Body of pancreas (tissue), 4 donors: ENCODE data around the gene CDR2.

Source experiments
- POLR2A ChIP-seq, 3 donors: fragments of 450-650 bp; IDR thresholded peaks; one replicate each; pipeline ENCODE4 v1.6.1; 2016; ENCODE audit warnings: antibody characterized with exemption in 3 of 3, mild to moderate bottlenecking in 2 of 3
- TF ChIP-seq, protein P1 (sequence below), 7 experiments: fragments of 450-650 bp in 4 of 7; fragments of 200-600 bp in 3 of 7; sonication (generic) in 3 of 7; IDR thresholded peaks; one replicate each; pipeline ENCODE4 v1.5.1; 2016 to 2019; ENCODE audit warnings: antibody characterized with exemption in 7 of 7

DNA sequence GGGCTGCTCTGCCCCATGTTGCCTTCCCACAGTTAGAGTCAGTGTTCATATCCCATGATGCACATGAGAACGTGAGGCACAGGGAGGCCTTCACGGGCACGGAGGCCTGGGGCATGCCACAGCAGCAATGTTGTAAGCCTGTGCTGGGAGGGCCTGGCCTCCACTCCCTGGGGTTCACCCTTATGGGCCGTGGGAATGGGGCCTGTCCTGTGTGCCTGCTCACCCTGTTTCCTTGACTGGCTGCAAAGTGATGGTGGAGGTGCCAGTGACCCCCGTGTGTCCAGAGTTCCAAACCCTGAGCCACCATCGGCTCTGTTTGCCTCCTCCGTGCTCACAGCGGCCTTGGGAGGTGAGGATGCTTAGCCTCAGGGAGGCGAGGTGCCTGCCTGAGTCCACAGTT, 67.6 kb downstream of the CDR2 start:
- TF ChIP-seq, protein P1, sequence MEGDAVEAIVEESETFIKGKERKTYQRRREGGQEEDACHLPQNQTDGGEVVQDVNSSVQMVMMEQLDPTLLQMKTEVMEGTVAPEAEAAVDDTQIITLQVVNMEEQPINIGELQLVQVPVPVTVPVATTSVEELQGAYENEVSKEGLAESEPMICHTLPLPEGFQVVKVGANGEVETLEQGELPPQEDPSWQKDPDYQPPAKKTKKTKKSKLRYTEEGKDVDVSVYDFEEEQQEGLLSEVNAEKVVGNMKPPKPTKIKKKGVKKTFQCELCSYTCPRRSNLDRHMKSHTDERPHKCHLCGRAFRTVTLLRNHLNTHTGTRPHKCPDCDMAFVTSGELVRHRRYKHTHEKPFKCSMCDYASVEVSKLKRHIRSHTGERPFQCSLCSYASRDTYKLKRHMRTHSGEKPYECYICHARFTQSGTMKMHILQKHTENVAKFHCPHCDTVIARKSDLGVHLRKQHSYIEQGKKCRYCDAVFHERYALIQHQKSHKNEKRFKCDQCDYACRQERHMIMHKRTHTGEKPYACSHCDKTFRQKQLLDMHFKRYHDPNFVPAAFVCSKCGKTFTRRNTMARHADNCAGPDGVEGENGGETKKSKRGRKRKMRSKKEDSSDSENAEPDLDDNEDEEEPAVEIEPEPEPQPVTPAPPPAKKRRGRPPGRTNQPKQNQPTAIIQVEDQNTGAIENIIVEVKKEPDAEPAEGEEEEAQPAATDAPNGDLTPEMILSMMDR (IDR thresholded peaks at IDR 0.05): no peak
- no peak for TF ChIP-seq POLR2A (IDR thresholded peaks at IDR 0.05)
